GM23338 (cell line): ENCODE measurements around the gene CDH18. TPM values are rescaled to one million over a fixed set of nuclear protein-coding genes. Genes with fewer than 3 reads are reported as not detected.

Experiments used
- ATAC-seq: fragments of 200-7000 bp; cut with Tn5 transposase; 3 replicates; pipeline ENCODE4 v1.9.1; 2020
- DNase-seq: peaks from one replicate; pipeline ENCODE4 v3.0.0-alpha.2; 2015; ENCODE audit warnings: low spot score
- H2AFZ ChIP-seq: fragments of 200-600 bp; sonication (generic); 2 replicates; pipeline ENCODE4 v1.8.0; 2016; ENCODE audit warnings: antibody characterized with exemption, mild to moderate bottlenecking, moderate library complexity
- H3F3A ChIP-seq: fragments of 200-600 bp; sonication (generic); replicated peaks from 2 replicates; pipeline ENCODE4 v1.8.0; 2017; ENCODE audit warnings: antibody characterized with exemption, mixed run types, low read depth
- H3K27ac ChIP-seq: fragments of 200-600 bp; sonication (generic); 2 replicates; pipeline ENCODE4 v1.6.1; 2016; ENCODE audit warnings: low read depth
- H3K27me3 ChIP-seq: fragments of 200-600 bp; sonication (generic); 2 replicates; pipeline ENCODE4 v1.8.0; 2016; ENCODE audit warnings: mild to moderate bottlenecking, mixed run types, moderate library complexity; ENCODE audit not compliant: insufficient read depth
- H3K36me3 ChIP-seq: fragments of 200-600 bp; sonication (generic); 2 replicates; pipeline ENCODE4 v1.8.0; 2016; ENCODE audit warnings: mild to moderate bottlenecking; ENCODE audit not compliant: insufficient read depth
- H3K4me1 ChIP-seq: fragments of 200-600 bp; sonication (generic); 2 replicates; pipeline ENCODE4 v1.8.0; 2016; ENCODE audit warnings: mild to moderate bottlenecking, moderate library complexity; ENCODE audit not compliant: insufficient read depth
- H3K4me2 ChIP-seq: fragments of 200-600 bp; sonication (generic); 2 replicates; pipeline ENCODE4 v1.7.1; 2017; ENCODE audit warnings: mixed run types
- H3K4me3 ChIP-seq: fragments of 200-600 bp; sonication (generic); 2 replicates; pipeline ENCODE4 v1.6.1; 2016; ENCODE audit warnings: mixed run types
- H3K79me2 ChIP-seq: fragments of 200-600 bp; sonication (generic); replicated peaks from 2 replicates; pipeline ENCODE4 v1.8.0; 2017; ENCODE audit warnings: mild to moderate bottlenecking; ENCODE audit not compliant: insufficient read depth
- H3K9me2 ChIP-seq: fragments of 200-600 bp; sonication (generic); 2 replicates; pipeline ENCODE4 v1.8.0; 2017; ENCODE audit not compliant: insufficient read depth
- H4K20me1 ChIP-seq: fragments of 200-600 bp; sonication (generic); replicated peaks from 2 replicates; pipeline ENCODE4 v1.8.0; 2017; ENCODE audit warnings: mild to moderate bottlenecking; ENCODE audit not compliant: insufficient read depth
- H3K27ac Mint-ChIP-seq: 2 replicates; pipeline ENCODE4 v1.8.0; 2020; ENCODE audit warnings: inconsistent platforms, mild to moderate bottlenecking, moderate library complexity, mixed read lengths
- H3K27me3 Mint-ChIP-seq: 3 replicates; pipeline ENCODE4 v1.8.0; 2022; ENCODE audit warnings: low read depth, mild to moderate bottlenecking, moderate library complexity, mixed read lengths, inconsistent platforms; ENCODE audit not compliant: insufficient read depth, poor library complexity
- H3K36me3 Mint-ChIP-seq: 3 replicates; pipeline ENCODE4 v1.8.0; 2021; ENCODE audit warnings: low read depth, mild to moderate bottlenecking, inconsistent platforms, moderate library complexity, mixed read lengths
- H3K4me1 Mint-ChIP-seq: 3 replicates; pipeline ENCODE4 v1.8.0; 2020; ENCODE audit warnings: mild to moderate bottlenecking, inconsistent platforms, mixed read lengths
- H3K4me3 Mint-ChIP-seq: 3 replicates; pipeline ENCODE4 v1.8.0; 2021; ENCODE audit warnings: moderate library complexity, mild to moderate bottlenecking, inconsistent platforms, mixed read lengths
- H3K9me3 Mint-ChIP-seq: 3 replicates; pipeline ENCODE4 v1.8.0; 2020; ENCODE audit warnings: moderate library complexity, mild to moderate bottlenecking, inconsistent platforms, mixed read lengths
- CREB1 ChIP-seq: fragments of 250-450 bp; sonication (Bioruptor Pico); IDR thresholded peaks from 2 replicates; pipeline ENCODE4 v1.5.0; 2020; ENCODE audit warnings: low read depth, mild to moderate bottlenecking, moderate library complexity
- EZH2 ChIP-seq: fragments of 200-600 bp; sonication (generic); IDR thresholded peaks from one replicate; pipeline ENCODE4 v1.8.0; 2017; ENCODE audit warnings: antibody characterized with exemption, mild to moderate bottlenecking, low read depth; ENCODE audit not compliant: unreplicated experiment
- EZH2phosphoT487 ChIP-seq: fragments of 200-600 bp; sonication (generic); IDR thresholded peaks from one replicate; pipeline ENCODE4 v1.8.1; 2018; ENCODE audit warnings: antibody characterized with exemption; ENCODE audit not compliant: unreplicated experiment
- JUNB ChIP-seq: IDR thresholded peaks from one replicate; pipeline ENCODE4 v1.6.1; 2016; ENCODE audit warnings: antibody characterized with exemption; ENCODE audit not compliant: unreplicated experiment
- NANOG ChIP-seq: IDR thresholded peaks from 2 replicates; pipeline ENCODE4 v1.6.1; 2016; ENCODE audit warnings: antibody characterized with exemption, borderline replicate concordance
- POLR2AphosphoS5 ChIP-seq: IDR thresholded peaks from 2 replicates; pipeline ENCODE4 v1.6.1; 2016; ENCODE audit warnings: antibody characterized with exemption, low read depth
- STAT1 ChIP-seq: IDR thresholded peaks from one replicate; pipeline ENCODE4 v1.6.1; 2016; ENCODE audit warnings: antibody characterized with exemption; ENCODE audit not compliant: unreplicated experiment
- ZNF114 ChIP-seq: fragments of 250-450 bp; sonication (Bioruptor Pico); IDR thresholded peaks from 2 replicates; pipeline ENCODE4 v1.5.0; 2020; ENCODE audit warnings: mild to moderate bottlenecking, moderate library complexity
- ZNF331 ChIP-seq: fragments of 250-450 bp; sonication (Bioruptor Pico); IDR thresholded peaks from 2 replicates; pipeline ENCODE4 v1.5.0; 2020; ENCODE audit warnings: low read depth, mild to moderate bottlenecking, moderate library complexity
- polyA plus RNA-seq: library from polyadenylated mRNA; unstranded; fragments of >200 nt; fragmentation: Nextera tagmentation; extraction: Ambion mirVana; gene quantifications from 2 replicates; pipeline ENCODE4 v1.2.1, GENCODE V29; 2016
- total RNA-seq: library from RNA; depleted of rRNA; stranded (reverse); fragments of >200 nt; shearing (Covaris generic); gene quantifications from 2 replicates; pipeline ENCODE4 v1.2.3, GENCODE V29; 2014
- TF ChIP-seq, protein P1 (sequence below): IDR thresholded peaks from 2 replicates; pipeline ENCODE4 v1.6.1; 2016; ENCODE audit warnings: antibody characterized with exemption
- TF ChIP-seq, protein P2 (sequence below), 2 experiments: fragments of 200-600 bp in 1 of 2; sonication (generic) in 1 of 2; conservative IDR thresholded peaks; 2 replicates each; pipeline versions ENCODE4 v1.5.1 to v1.6.1; 2016 to 2017; ENCODE audit warnings: antibody characterized with exemption in 2 of 2, low read depth in 2 of 2, mild to moderate bottlenecking in 2 of 2, moderate library complexity in 1 of 2
- TF ChIP-seq, protein P3 (sequence below): IDR thresholded peaks from one replicate; pipeline ENCODE4 v1.6.1; 2018; ENCODE audit warnings: antibody characterized with exemption; ENCODE audit not compliant: unreplicated experiment
- TF ChIP-seq, protein P4 (sequence below): fragments of 250-450 bp; sonication (Bioruptor Pico); IDR thresholded peaks from 2 replicates; pipeline ENCODE4 v1.5.0; 2020; ENCODE audit warnings: mild to moderate bottlenecking, moderate library complexity

The CDH18 gene
- total and polyA plus RNA-seq, 2 experiments from 2014 or later, result 1.3 TPM; not detected in 1

DNA sequence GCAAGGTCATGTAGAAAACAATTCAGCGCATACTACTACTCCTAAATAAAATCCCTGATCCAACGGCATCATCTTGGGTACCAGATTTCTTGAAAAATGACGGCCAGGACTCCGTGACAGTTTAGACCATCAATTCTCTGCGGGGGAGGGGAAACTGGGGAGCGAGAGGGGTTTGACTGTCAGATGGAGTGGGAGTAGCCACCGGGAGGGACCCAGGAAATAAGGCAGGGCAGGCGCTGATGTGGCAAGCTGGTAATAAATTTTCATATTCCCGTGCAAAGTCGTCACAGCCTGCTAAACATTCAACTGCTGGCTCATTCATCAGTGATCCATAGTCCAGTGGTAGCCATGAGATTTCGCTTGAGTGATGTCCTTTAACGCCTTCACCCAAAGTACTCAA is 457 bp upstream of the CDH18 start:
- Histone ChIP-seq H3K27ac (no peak overlapping the region), H3K79me2 (no peaks in the 10 kb centered on the region), H3K4me3 (peak overlapping the region; percentile 54), H3K27me3 (peaks cover 31% of the 10 kb centered on the region), H4K20me1 (no peaks in the 10 kb centered on the region), H3K4me1 (peaks cover 7% of the 10 kb centered on the region; the same call in 1 of the 2 replicates), H3K9me2 (no peaks in the 10 kb centered on the region), H3K36me3 (no peaks in the 10 kb centered on the region), H3F3A (no peaks in the 10 kb centered on the region), H3K4me2 (peak overlapping the region; percentile 78), H2AFZ (peak overlapping the region; percentile 82)
- H3K27ac Mint-ChIP-seq, result no peak overlapping the region
- H3K4me3 Mint-ChIP-seq, result peak overlapping the region; percentile 76
- peak; percentile 12 for ATAC-seq
- TF ChIP-seq, protein P1, sequence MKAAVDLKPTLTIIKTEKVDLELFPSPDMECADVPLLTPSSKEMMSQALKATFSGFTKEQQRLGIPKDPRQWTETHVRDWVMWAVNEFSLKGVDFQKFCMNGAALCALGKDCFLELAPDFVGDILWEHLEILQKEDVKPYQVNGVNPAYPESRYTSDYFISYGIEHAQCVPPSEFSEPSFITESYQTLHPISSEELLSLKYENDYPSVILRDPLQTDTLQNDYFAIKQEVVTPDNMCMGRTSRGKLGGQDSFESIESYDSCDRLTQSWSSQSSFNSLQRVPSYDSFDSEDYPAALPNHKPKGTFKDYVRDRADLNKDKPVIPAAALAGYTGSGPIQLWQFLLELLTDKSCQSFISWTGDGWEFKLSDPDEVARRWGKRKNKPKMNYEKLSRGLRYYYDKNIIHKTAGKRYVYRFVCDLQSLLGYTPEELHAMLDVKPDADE, result no peak
- TF ChIP-seq NANOG, result no peak
- TF ChIP-seq POLR2AphosphoS5, result no peak
- TF ChIP-seq, protein P2, sequence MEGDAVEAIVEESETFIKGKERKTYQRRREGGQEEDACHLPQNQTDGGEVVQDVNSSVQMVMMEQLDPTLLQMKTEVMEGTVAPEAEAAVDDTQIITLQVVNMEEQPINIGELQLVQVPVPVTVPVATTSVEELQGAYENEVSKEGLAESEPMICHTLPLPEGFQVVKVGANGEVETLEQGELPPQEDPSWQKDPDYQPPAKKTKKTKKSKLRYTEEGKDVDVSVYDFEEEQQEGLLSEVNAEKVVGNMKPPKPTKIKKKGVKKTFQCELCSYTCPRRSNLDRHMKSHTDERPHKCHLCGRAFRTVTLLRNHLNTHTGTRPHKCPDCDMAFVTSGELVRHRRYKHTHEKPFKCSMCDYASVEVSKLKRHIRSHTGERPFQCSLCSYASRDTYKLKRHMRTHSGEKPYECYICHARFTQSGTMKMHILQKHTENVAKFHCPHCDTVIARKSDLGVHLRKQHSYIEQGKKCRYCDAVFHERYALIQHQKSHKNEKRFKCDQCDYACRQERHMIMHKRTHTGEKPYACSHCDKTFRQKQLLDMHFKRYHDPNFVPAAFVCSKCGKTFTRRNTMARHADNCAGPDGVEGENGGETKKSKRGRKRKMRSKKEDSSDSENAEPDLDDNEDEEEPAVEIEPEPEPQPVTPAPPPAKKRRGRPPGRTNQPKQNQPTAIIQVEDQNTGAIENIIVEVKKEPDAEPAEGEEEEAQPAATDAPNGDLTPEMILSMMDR (conservative IDR thresholded peaks at IDR 0.05; ENCODE audit: low read depth in 2 of 2), result no peak
- TF ChIP-seq ZNF114 (CRISPR knock-in tag), result no peak
- TF ChIP-seq, protein P3, sequence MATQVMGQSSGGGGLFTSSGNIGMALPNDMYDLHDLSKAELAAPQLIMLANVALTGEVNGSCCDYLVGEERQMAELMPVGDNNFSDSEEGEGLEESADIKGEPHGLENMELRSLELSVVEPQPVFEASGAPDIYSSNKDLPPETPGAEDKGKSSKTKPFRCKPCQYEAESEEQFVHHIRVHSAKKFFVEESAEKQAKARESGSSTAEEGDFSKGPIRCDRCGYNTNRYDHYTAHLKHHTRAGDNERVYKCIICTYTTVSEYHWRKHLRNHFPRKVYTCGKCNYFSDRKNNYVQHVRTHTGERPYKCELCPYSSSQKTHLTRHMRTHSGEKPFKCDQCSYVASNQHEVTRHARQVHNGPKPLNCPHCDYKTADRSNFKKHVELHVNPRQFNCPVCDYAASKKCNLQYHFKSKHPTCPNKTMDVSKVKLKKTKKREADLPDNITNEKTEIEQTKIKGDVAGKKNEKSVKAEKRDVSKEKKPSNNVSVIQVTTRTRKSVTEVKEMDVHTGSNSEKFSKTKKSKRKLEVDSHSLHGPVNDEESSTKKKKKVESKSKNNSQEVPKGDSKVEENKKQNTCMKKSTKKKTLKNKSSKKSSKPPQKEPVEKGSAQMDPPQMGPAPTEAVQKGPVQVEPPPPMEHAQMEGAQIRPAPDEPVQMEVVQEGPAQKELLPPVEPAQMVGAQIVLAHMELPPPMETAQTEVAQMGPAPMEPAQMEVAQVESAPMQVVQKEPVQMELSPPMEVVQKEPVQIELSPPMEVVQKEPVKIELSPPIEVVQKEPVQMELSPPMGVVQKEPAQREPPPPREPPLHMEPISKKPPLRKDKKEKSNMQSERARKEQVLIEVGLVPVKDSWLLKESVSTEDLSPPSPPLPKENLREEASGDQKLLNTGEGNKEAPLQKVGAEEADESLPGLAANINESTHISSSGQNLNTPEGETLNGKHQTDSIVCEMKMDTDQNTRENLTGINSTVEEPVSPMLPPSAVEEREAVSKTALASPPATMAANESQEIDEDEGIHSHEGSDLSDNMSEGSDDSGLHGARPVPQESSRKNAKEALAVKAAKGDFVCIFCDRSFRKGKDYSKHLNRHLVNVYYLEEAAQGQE, result no peak
- TF ChIP-seq, protein P4, sequence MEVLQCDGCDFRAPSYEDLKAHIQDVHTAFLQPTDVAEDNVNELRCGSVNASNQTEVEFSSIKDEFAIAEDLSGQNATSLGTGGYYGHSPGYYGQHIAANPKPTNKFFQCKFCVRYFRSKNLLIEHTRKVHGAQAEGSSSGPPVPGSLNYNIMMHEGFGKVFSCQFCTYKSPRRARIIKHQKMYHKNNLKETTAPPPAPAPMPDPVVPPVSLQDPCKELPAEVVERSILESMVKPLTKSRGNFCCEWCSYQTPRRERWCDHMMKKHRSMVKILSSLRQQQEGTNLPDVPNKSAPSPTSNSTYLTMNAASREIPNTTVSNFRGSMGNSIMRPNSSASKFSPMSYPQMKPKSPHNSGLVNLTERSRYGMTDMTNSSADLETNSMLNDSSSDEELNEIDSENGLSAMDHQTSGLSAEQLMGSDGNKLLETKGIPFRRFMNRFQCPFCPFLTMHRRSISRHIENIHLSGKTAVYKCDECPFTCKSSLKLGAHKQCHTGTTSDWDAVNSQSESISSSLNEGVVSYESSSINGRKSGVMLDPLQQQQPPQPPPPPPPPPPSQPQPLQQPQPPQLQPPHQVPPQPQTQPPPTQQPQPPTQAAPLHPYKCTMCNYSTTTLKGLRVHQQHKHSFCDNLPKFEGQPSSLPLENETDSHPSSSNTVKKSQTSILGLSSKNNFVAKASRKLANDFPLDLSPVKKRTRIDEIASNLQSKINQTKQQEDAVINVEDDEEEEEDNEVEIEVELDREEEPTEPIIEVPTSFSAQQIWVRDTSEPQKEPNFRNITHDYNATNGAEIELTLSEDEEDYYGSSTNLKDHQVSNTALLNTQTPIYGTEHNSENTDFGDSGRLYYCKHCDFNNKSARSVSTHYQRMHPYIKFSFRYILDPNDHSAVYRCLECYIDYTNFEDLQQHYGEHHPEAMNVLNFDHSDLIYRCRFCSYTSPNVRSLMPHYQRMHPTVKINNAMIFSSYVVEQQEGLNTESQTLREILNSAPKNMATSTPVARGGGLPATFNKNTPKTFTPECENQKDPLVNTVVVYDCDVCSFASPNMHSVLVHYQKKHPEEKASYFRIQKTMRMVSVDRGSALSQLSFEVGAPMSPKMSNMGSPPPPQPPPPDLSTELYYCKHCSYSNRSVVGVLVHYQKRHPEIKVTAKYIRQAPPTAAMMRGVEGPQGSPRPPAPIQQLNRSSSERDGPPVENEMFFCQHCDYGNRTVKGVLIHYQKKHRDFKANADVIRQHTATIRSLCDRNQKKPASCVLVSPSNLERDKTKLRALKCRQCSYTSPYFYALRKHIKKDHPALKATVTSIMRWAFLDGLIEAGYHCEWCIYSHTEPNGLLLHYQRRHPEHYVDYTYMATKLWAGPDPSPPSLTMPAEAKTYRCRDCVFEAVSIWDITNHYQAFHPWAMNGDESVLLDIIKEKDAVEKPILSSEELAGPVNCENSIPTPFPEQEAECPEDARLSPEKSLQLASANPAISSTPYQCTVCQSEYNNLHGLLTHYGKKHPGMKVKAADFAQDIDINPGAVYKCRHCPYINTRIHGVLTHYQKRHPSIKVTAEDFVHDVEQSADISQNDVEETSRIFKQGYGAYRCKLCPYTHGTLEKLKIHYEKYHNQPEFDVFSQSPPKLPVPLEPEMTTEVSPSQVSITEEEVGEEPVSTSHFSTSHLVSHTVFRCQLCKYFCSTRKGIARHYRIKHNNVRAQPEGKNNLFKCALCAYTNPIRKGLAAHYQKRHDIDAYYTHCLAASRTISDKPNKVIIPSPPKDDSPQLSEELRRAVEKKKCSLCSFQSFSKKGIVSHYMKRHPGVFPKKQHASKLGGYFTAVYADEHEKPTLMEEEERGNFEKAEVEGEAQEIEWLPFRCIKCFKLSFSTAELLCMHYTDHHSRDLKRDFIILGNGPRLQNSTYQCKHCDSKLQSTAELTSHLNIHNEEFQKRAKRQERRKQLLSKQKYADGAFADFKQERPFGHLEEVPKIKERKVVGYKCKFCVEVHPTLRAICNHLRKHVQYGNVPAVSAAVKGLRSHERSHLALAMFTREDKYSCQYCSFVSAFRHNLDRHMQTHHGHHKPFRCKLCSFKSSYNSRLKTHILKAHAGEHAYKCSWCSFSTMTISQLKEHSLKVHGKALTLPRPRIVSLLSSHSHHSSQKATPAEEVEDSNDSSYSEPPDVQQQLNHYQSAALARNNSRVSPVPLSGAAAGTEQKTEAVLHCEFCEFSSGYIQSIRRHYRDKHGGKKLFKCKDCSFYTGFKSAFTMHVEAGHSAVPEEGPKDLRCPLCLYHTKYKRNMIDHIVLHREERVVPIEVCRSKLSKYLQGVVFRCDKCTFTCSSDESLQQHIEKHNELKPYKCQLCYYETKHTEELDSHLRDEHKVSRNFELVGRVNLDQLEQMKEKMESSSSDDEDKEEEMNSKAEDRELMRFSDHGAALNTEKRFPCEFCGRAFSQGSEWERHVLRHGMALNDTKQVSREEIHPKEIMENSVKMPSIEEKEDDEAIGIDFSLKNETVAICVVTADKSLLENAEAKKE, result no peak
- no peak for TF ChIP-seq STAT1
- TF ChIP-seq ZNF331 (CRISPR knock-in tag), result no peak
- no peak for TF ChIP-seq EZH2phosphoT487
- no peak for TF ChIP-seq CREB1 (CRISPR knock-in tag)
- no peak for TF ChIP-seq EZH2
- no peak for TF ChIP-seq JUNB
- DNase-seq, result no peak
- no peaks in the 10 kb centered on the region for H3K36me3 Mint-ChIP-seq
- no peaks in the 10 kb centered on the region for H3K9me3 Mint-ChIP-seq
- peaks cover 9% of the 10 kb centered on the region; the same call in 2 of the 3 replicates for H3K4me1 Mint-ChIP-seq
- peaks cover 13% of the 10 kb centered on the region for H3K27me3 Mint-ChIP-seq
